A549 (cell line): ENCODE data around the gene AKR7A2. TPM values are rescaled to one million over a fixed set of nuclear protein-coding genes. Genes with fewer than 3 reads are reported as not detected.

Source experiments
- ATAC-seq, 2 experiments: fragments of 200-7000 bp in 1 of 2; fragments of >200 bp in 1 of 2; cut with Nextera tagmentation in 1 of 2; cut with Tn5 transposase in 1 of 2; 3 replicates each; pipeline versions ENCODE4 v1.8.0 to v1.9.1; 2018 to 2020; ENCODE audit warnings: mild to moderate bottlenecking in 1 of 2, moderate library complexity in 1 of 2
- CTCF ChIA-PET: fragments of 300-600 bp; sonication (Branson Sonifier 250); formaldehyde crosslinking; extraction: SDS; loops from one replicate; lab custom pipeline; 2021; ENCODE audit warnings: antibody characterized with exemption, inconsistent platforms; lab: Yijun Ruan, JAX
- POLR2A ChIA-PET: fragments of 350-600 bp; formaldehyde crosslinking; extraction: SDS; loops from one replicate; lab custom pipeline; 2021; ENCODE audit warnings: antibody characterized with exemption, inconsistent platforms; lab: Yijun Ruan, JAX
- DNase-seq, 2 experiments: peaks; one replicate each; pipeline versions ENCODE4 v3.0.0 to v3.0.0-alpha.2; 2011 to 2016; ENCODE audit warnings: low read depth in 1 of 2, low spot score in 1 of 2
- FAIRE-seq: peaks from 2 replicates; lab custom pipeline; 2011; peaks lifted over from hg19 to GRCh38; lab: Jason Lieb, UNC
- H3K27ac ChIP-seq, 2 experiments: fragments of >200 bp; sonication (Bioruptor Twin); formaldehyde crosslinking; 3 replicates each; pipeline ENCODE4 v1.5.1; 2016 to 2017
- H3K4me1 ChIP-seq: fragments of >200 bp; sonication (Bioruptor Twin); formaldehyde crosslinking; 3 replicates; pipeline ENCODE4 v1.6.1; 2016
- H3K4me2 ChIP-seq: fragments of >200 bp; sonication (Bioruptor Twin); formaldehyde crosslinking; 3 replicates; pipeline ENCODE4 v1.6.1; 2016
- H3K4me3 ChIP-seq: fragments of >200 bp; sonication (Bioruptor Twin); formaldehyde crosslinking; 3 replicates; pipeline ENCODE4 v1.5.1; 2016
- H3K9me3 ChIP-seq: fragments of >200 bp; sonication (Bioruptor Twin); formaldehyde crosslinking; 3 replicates; pipeline ENCODE4 v1.6.1; 2016
- ATOH8 ChIP-seq: fragments of 250-450 bp; sonication (Bioruptor Pico); IDR thresholded peaks from 2 replicates; pipeline ENCODE4 v1.5.0; 2020; ENCODE audit warnings: low read depth, mild to moderate bottlenecking, moderate library complexity
- CEBPB ChIP-seq, 2 experiments: fragments of >200 bp in 1 of 2; sonication (Bioruptor Twin) in 1 of 2; formaldehyde crosslinking in 1 of 2; IDR thresholded peaks; 2 replicates each; pipeline ENCODE4 v1.6.1; 2012 to 2016
- EHMT2 ChIP-seq: fragments of 200-600 bp; sonication (generic); IDR thresholded peaks from 2 replicates; pipeline ENCODE4 v1.6.1; 2016; ENCODE audit warnings: antibody characterized with exemption, low read depth, mild to moderate bottlenecking, moderate library complexity
- EP300 ChIP-seq, 2 experiments: fragments of >200 bp; sonication (Bioruptor Twin); formaldehyde crosslinking; IDR thresholded peaks; 2 replicates in 1 of 2; 3 replicates in 1 of 2; pipeline ENCODE4 v1.6.1; 2016 to 2017
- ESRRA ChIP-seq: fragments of 150-350 bp; IDR thresholded peaks from 2 replicates; pipeline ENCODE4 v1.6.1; 2014; ENCODE audit warnings: mild to moderate bottlenecking, low read length, borderline replicate concordance
- FOSL2 ChIP-seq, 2 experiments: fragments of 450-650 bp in 1 of 2; fragments of >200 bp in 1 of 2; sonication (Bioruptor Twin) in 1 of 2; formaldehyde crosslinking; IDR thresholded peaks; 2 replicates each; pipeline versions ENCODE4 v1.5.0 to v1.6.1; 2016 to 2020; ENCODE audit warnings: mild to moderate bottlenecking in 1 of 2, moderate library complexity in 1 of 2
- GATA3 ChIP-seq: IDR thresholded peaks from 2 replicates; pipeline ENCODE4 v1.6.1; 2012; ENCODE audit warnings: borderline replicate concordance
- HOXA7 ChIP-seq: fragments of 250-450 bp; sonication (Bioruptor Pico); IDR thresholded peaks from 2 replicates; pipeline ENCODE4 v1.5.0; 2020; ENCODE audit warnings: mild to moderate bottlenecking, moderate library complexity
- HOXB13 ChIP-seq: fragments of 250-450 bp; sonication (Bioruptor Pico); IDR thresholded peaks from 2 replicates; pipeline ENCODE4 v1.5.0; 2020; ENCODE audit warnings: low read depth, mild to moderate bottlenecking, moderate library complexity
- JUN ChIP-seq, 2 experiments: fragments of >200 bp; sonication (Bioruptor Twin); formaldehyde crosslinking; IDR thresholded peaks; 2 replicates in 1 of 2; 3 replicates in 1 of 2; pipeline ENCODE4 v1.6.1; 2016 to 2017
- JUNB ChIP-seq: fragments of >200 bp; sonication (Bioruptor Twin); formaldehyde crosslinking; IDR thresholded peaks from 2 replicates; pipeline ENCODE4 v1.6.1; 2016
- KDM5A ChIP-seq: fragments of 200-600 bp; sonication (generic); IDR thresholded peaks from 2 replicates; pipeline ENCODE4 v1.6.1; 2016; ENCODE audit warnings: antibody characterized with exemption, mild to moderate bottlenecking
- MAFK ChIP-seq: fragments of 450-650 bp; IDR thresholded peaks from 2 replicates; pipeline ENCODE4 v1.6.1; 2014; ENCODE audit not compliant: partially characterized antibody
- MYC ChIP-seq: IDR thresholded peaks from 2 replicates; pipeline ENCODE4 v1.6.1; 2012; ENCODE audit warnings: mild to moderate bottlenecking, inconsistent platforms, low read length, improper control_type of control experiment, borderline replicate concordance
- NPAS2 ChIP-seq: fragments of 250-450 bp; sonication (Bioruptor Pico); IDR thresholded peaks from 2 replicates; pipeline ENCODE4 v1.8.0; 2022; ENCODE audit warnings: mild to moderate bottlenecking, moderate library complexity, borderline replicate concordance
- PBX3 ChIP-seq: IDR thresholded peaks from 2 replicates; pipeline ENCODE4 v1.6.1; 2012
- PHF8 ChIP-seq: fragments of 200-600 bp; sonication (generic); IDR thresholded peaks from 2 replicates; pipeline ENCODE4 v1.6.1; 2016; ENCODE audit warnings: low read depth, mild to moderate bottlenecking, antibody characterized with exemption, moderate library complexity, borderline replicate concordance
- POLR2A ChIP-seq: IDR thresholded peaks from 2 replicates; pipeline ENCODE4 v1.6.1; 2012; ENCODE audit warnings: mild to moderate bottlenecking, low read length
- POLR2AphosphoS2 ChIP-seq: conservative IDR thresholded peaks from 2 replicates; pipeline ENCODE4 v1.6.1; 2012; ENCODE audit warnings: low read length, improper control_type of control experiment, inconsistent platforms
- REST ChIP-seq: fragments of 200-600 bp; sonication (generic); IDR thresholded peaks from 2 replicates; pipeline ENCODE4 v1.6.1; 2016; ENCODE audit warnings: antibody characterized with exemption, mild to moderate bottlenecking, moderate library complexity
- RNF2 ChIP-seq: fragments of 200-600 bp; sonication (generic); IDR thresholded peaks from 2 replicates; pipeline ENCODE4 v1.6.1; 2016; ENCODE audit warnings: low read depth, mild to moderate bottlenecking, antibody characterized with exemption, moderate library complexity, borderline replicate concordance
- TFCP2L1 ChIP-seq: fragments of 250-450 bp; sonication (Bioruptor Pico); IDR thresholded peaks from 2 replicates; pipeline ENCODE4 v1.5.0; 2021; ENCODE audit warnings: mild to moderate bottlenecking
- USF2 ChIP-seq: fragments of 450-650 bp; IDR thresholded peaks from 2 replicates; pipeline ENCODE4 v1.6.1; 2014; ENCODE audit warnings: antibody characterized with exemption
- ZFP36 ChIP-seq: fragments of 450-650 bp; IDR thresholded peaks from 2 replicates; pipeline ENCODE4 v1.6.1; 2014; ENCODE audit warnings: borderline replicate concordance; ENCODE audit not compliant: partially characterized antibody
- ZSCAN20 ChIP-seq: fragments of 250-450 bp; sonication (Bioruptor Pico); IDR thresholded peaks from 2 replicates; pipeline ENCODE4 v1.8.0; 2022; ENCODE audit warnings: mild to moderate bottlenecking, moderate library complexity
- WGBS: methylation state at CpG from one replicate; pipeline ENCODE4 v1.1.6; 2017; ENCODE audit errors: missing lambda C conversion rate; 5-methylcytosine and 5-hydroxymethylcytosine counted together
- polyA plus RNA-seq, 4 experiments: library from polyadenylated mRNA; depleted of rRNA in 3 of 4; stranded (reverse); fragments of >200 nt; fragmentation: RNase III in 1 of 4; extraction: RNeasy Plus Mini Kit Qiagen cat#74134 plus additional on column Dnase treatment in 1 of 4; gene quantifications; 2 replicates in 3 of 4; 3 replicates in 1 of 4; pipeline ENCODE4 v1.2.3, GENCODE V29; 2011 to 2017

Gene AKR7A2
- polyA plus RNA-seq, 2 of the 4 experiments (the other 2 are of a cell fraction): 22.2 to 31.4 TPM

GRCh38 chr1:19329611-19330010 is 17.7 kb upstream of the AKR7A2 start:
- CTCF ChIA-PET: interaction anchor here (1.2 to 1.5 kb wide), 3 partner anchors 10 to 25 kb away, joined by 3 to 6 read pairs (median 3); no protein-coding TSS in a partner anchor

GRCh38 chr1:19329188-19329587 is 17.2 kb upstream of the AKR7A2 start:
- FAIRE-seq (no peak), ATAC-seq (no peak), DNase-seq (no peak)
- CTCF ChIA-PET: interaction anchor here (1.2 to 1.5 kb wide), 3 partner anchors 11 to 25 kb away, joined by 3 to 6 read pairs (median 3); no protein-coding TSS in a partner anchor
- Histone ChIP-seq H3K4me1 (no peaks in the 10 kb centered on the region), H3K4me3 (no peak overlapping the region), H3K9me3 (no peaks in the 10 kb centered on the region), H3K4me2 (no peak overlapping the region), H3K27ac (no peak overlapping the region)
- POLR2A ChIA-PET: no interaction called here
- no peak for TF ChIP-seq PHF8
- no peak for TF ChIP-seq TFCP2L1 (CRISPR knock-in tag)
- WGBS: 96% methylated on average over 13 of the region's 13 CpGs

More at GRCh38 chr1:19329611-19330010, 17.7 kb upstream of the AKR7A2 start:
- no peaks in the 10 kb centered on the region for H3K9me3 ChIP-seq
- H3K4me1 ChIP-seq: no peaks in the 10 kb centered on the region
- POLR2A ChIA-PET: no interaction called here
- H3K27ac ChIP-seq: no peak overlapping the region
- TF ChIP-seq KDM5A (no peak), ESRRA (no peak), JUNB (no peak), MAFK (no peak), ZFP36 (peak; percentile 63), FOSL2 (IDR thresholded peaks at IDR 0.05) (no peak), FOSL2 (CRISPR knock-in tag; IDR thresholded peaks at IDR 0.05) (no peak), PBX3 (no peak)
- 94% methylated on average over 5 of the region's 5 CpGs for WGBS
- no peak for ATAC-seq
- no peak overlapping the region for H3K4me3 ChIP-seq
- no peak overlapping the region for H3K4me2 ChIP-seq
- no peak for FAIRE-seq
- no peak for DNase-seq

- Histone ChIP-seq H3K27ac (no peak overlapping the region), H3K9me3 (no peaks in the 10 kb centered on the region), H3K4me2 (no peak overlapping the region), H3K4me3 (no peak overlapping the region), H3K4me1 (no peaks in the 10 kb centered on the region)
- CTCF ChIA-PET: no interaction called here
- DNase-seq (no peak), ATAC-seq (no peak), FAIRE-seq (no peak)
- TF ChIP-seq JUNB: no peak
- TF ChIP-seq CEBPB (IDR thresholded peaks at IDR 0.05): no peak
- TF ChIP-seq ATOH8 (CRISPR knock-in tag): no peak
- TF ChIP-seq ZSCAN20: no peak
- no peak for TF ChIP-seq NPAS2
- POLR2A ChIA-PET: no interaction called here
- 100% methylated on average over 7 of the region's 18 CpGs for WGBS
Measured at GRCh38 chr1:19328486-19328885, 16.5 kb upstream of the AKR7A2 start.

GRCh38 chr1:19327736-19328135 is 15.8 kb upstream of the AKR7A2 start:
- POLR2A ChIA-PET: no interaction called here
- Histone ChIP-seq H3K4me3 (no peak overlapping the region), H3K27ac (no peak overlapping the region), H3K9me3 (no peaks in the 10 kb centered on the region), H3K4me1 (no peaks in the 10 kb centered on the region), H3K4me2 (no peak overlapping the region)
- no peak for ATAC-seq
- FAIRE-seq: no peak
- 89% methylated on average over 8 of the region's 9 CpGs for WGBS
- no peak for DNase-seq
- CTCF ChIA-PET: no interaction called here
- TF ChIP-seq JUN (IDR thresholded peaks at IDR 0.05): no peak
- no peak for TF ChIP-seq POLR2AphosphoS2
- no peak for TF ChIP-seq MYC
- no peak for TF ChIP-seq FOSL2 (IDR thresholded peaks at IDR 0.05)
- no peak for TF ChIP-seq FOSL2 (CRISPR knock-in tag; IDR thresholded peaks at IDR 0.05)
- TF ChIP-seq HOXA7 (CRISPR knock-in tag): no peak
- TF ChIP-seq JUNB: no peak
- TF ChIP-seq HOXB13 (CRISPR knock-in tag): no peak
- no peak for TF ChIP-seq REST
- no peak for TF ChIP-seq USF2
- TF ChIP-seq RNF2: no peak
- no peak for TF ChIP-seq POLR2A
- TF ChIP-seq EHMT2: no peak
- TF ChIP-seq EP300 (IDR thresholded peaks at IDR 0.05): no peak
- TF ChIP-seq GATA3: no peak
- no peak for TF ChIP-seq CEBPB (IDR thresholded peaks at IDR 0.05)
